C4-2B (cell line): Measurements from ENCODE around the gene TESK2.

Experiments
- CTCF ChIP-seq: fragments of 450-650 bp; conservative IDR thresholded peaks from 2 replicates; pipeline ENCODE4 v1.5.1; 2017; ENCODE audit warnings: mild to moderate bottlenecking
- ZFX ChIP-seq: fragments of 450-650 bp; IDR thresholded peaks from 2 replicates; pipeline ENCODE4 v1.6.1; 2017

GRCh38 chr1:45327644-45328515 lies 163.1 kb downstream of the TESK2 start:
- no peak for TF ChIP-seq CTCF
- no peak for TF ChIP-seq ZFX
